ENCODE measurements around the gene DISP2. TPM values are rescaled to one million over a fixed set of nuclear protein-coding genes. Genes with fewer than 3 reads are reported as not detected.

The DISP2 gene
- total and polyA plus RNA-seq, 8 donors, result 0.15 to 10.1 (median 0.58) TPM; not detected in 1

DNA sequence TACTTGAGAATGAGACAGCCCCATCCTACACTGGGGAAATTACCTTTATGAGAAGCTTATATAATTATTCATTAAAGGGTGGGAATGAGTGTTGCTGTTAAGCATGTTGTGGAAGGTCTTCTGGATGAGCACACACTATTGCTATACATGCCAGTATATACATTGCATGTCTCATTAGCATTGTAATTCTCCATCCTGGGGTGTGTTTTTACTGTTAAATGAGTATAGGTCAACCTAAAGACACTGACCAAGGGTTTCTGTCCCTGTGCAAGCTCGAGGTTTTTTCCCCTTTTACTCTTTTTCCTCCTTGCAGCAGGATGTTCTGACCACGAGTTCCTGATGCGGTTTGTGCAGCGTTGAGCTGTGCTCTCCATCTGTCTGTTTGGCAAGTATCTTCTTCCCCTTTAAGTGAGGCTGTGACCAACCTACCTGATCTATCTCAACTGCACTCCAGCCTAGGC is 40.4 kb downstream of the DISP2 start:
- no peaks in the 10 kb centered on the region for H3K27me3 ChIP-seq

DNA sequence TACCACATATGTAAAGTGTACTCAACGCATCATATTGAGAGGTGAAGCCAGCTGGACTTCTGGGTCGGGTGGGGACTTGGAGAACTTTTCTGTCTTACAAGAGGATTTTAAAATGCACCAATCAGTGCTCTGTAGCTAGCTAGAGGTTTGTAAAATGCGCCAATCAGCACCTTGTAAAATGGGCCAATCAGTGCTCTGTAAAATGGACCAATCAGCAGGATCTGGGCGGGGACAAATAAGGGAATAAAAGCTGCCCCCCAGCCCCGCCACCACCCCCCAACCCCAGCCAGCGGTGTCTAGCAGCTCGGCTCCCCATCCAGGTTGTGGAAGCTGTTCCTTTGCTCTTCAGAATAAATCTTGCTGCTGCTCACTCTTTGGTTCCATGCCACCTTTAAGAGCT is 41.4 kb downstream of the DISP2 start:
- WGBS, 5 donors, result 79 to 90% (median 80%) methylated on average over 7 of the region's 7 CpGs

More for the DNA sequence above, 40.4 kb downstream of the DISP2 start:
- TF ChIP-seq POLR2AphosphoS5 (IDR thresholded peaks at IDR 0.05), result no peak
- TF ChIP-seq CTCF (IDR thresholded peaks at IDR 0.05), result no peak
- TF ChIP-seq EP300 (IDR thresholded peaks at IDR 0.05), result no peak
- TF ChIP-seq POLR2A (IDR thresholded peaks at IDR 0.05), result no peak
- intact Hi-C loops (cut with DNase I; ENCODE audit: low total_unique reads), result no loop called here
- Histone ChIP-seq H3K4me1 (peaks cover 0 to 8% (median 0%) of the 10 kb centered on the region in 4 donors), H3K36me3 (peaks cover 0 to 16% (median 8%) of the 10 kb centered on the region in 4 donors), H3K27ac (no peak overlapping the region), H3K4me3 (no peak overlapping the region), H3K9me3 (no peaks in the 10 kb centered on the region)
- WGBS, 5 donors, result 53 to 72% (median 68%) methylated on average over 4 of the region's 4 CpGs
- DNase-seq, result peak in 1 of 2 donors; percentile 34

DNA sequence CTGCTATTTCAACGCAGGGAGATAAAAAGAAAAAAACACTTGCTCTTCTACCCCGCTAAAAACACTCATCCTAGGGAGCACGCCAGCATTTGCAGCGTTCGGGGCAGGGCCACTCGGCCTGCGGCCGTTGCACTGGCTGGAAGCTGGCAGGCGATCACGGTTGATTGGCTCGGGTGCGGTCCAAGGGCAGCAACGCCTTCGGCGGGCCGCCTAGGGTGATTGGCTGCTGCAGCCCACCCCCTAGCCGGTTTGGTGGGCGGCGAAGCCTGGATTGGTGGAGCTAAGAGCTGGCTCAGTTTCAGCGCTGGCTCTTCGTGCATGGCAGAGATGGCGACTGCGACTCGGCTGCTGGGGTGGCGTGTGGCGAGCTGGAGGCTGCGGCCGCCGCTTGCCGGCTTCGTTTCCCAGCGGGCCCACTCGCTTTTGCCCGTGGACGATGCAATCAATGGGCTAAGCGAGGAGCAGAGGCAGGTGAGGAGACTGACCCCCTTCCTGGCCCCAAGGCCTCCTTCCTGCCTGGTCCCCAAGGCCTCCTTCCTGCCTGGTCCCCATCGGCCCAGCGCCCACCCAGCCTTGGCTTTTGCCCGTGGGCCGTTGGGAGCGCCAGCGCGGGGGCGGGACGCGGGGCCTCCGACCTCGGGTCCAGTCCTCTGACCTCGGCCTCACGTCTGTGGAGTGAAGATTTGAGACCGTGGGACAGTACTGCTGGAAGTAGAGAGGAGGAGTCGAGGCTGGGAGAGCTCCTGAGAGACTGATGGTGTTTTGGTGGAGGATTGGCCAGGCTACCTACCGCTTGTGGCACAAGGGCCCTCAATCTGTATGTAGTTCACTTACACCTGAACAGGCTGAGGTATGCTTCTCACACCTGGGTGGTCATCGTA is 47.7 kb downstream of the DISP2 start, which contains the start of gene IVD:
TSS of gene IVD (plus strand) at position 295 of the 881 bp plus-strand sequence. CDS start at position 328, 33 bp downstream.
- DNase-seq, result peak; percentile 96 to 98
- Histone ChIP-seq H3K4me1 (peaks cover 14 to 34% (median 28%) of the 10 kb centered on the region in 4 donors), H3K27me3 (no peaks in the 10 kb centered on the region), H3K27ac (peak within 1 kb of the TSS; percentile 82 to 87 (median 83)), H3K9me3 (no peaks in the 10 kb centered on the region), H3K36me3 (peaks cover 14 to 34% (median 34%) of the 10 kb centered on the region in 4 donors), H3K4me3 (peak within 1 kb of the TSS; percentile 81 to 95 (median 88))
- 0 to 3% (median 1%) methylated on average over 11 to 54 of the region's 54 CpGs for whole genome bisulfite sequencing, 5 donors
- no peak for TF ChIP-seq EP300 (IDR thresholded peaks at IDR 0.05)
- peak; percentile 52 to 87 (median 86) for TF ChIP-seq POLR2AphosphoS5 (IDR thresholded peaks at IDR 0.05)
- intact Hi-C loops (cut with DNase I; ENCODE audit: low total_unique reads), result no loop called here

More for the DNA sequence above, 41.4 kb downstream of the DISP2 start:
- Histone ChIP-seq H3K36me3 (peaks cover 0 to 7% (median 0%) of the 10 kb centered on the region in 4 donors), H3K27me3 (no peaks in the 10 kb centered on the region), H3K4me1 (peaks cover 0 to 8% (median 0%) of the 10 kb centered on the region in 4 donors), H3K4me3 (no peak overlapping the region), H3K9me3 (no peaks in the 10 kb centered on the region), H3K27ac (no peak overlapping the region)
- TF ChIP-seq POLR2AphosphoS5 (IDR thresholded peaks at IDR 0.05) (no peak), EP300 (IDR thresholded peaks at IDR 0.05) (no peak), POLR2A (IDR thresholded peaks at IDR 0.05) (no peak), CTCF (IDR thresholded peaks at IDR 0.05) (no peak)
- intact Hi-C loops (cut with DNase I; ENCODE audit: low total_unique reads), result no loop called here
- no peak for DNase-seq

DNA sequence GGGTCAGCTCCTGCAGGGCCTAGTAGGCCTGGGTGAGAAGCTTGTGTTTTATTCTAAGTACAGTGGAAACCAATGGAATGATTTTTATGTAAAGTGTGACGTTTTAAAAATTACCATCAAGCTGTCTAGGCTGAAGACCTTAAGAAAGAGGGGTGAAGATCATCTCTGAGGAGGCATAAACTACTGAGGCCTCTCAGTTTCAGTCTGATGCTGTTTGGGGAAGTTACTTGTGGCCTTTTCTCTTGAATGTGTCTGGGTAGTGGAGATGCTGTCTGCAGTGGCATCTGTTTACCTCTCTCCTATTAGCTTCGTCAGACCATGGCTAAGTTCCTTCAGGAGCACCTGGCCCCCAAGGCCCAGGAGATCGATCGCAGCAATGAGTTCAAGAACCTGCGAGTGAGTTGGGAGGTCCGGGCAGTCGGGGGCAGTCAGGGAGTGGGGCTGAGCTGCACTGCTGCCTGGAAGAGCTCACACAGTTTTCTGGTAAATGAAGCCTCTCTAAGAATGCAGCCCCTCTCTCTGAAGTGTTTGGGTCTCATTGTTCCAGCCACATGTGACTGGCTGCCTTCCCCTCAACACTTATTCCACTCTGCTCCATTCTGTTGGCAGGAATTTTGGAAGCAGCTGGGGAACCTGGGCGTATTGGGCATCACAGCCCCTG is 49.4 kb downstream of the DISP2 start:
- Histone ChIP-seq H3K27me3 (no peaks in the 10 kb centered on the region), H3K4me1 (peaks cover 14 to 40% (median 34%) of the 10 kb centered on the region in 4 donors), H3K27ac (no peak overlapping the region), H3K4me3 (peak overlapping the region in 1 of 4 donors; percentile 95), H3K9me3 (no peaks in the 10 kb centered on the region), H3K36me3 (peaks cover 24 to 52% (median 51%) of the 10 kb centered on the region in 4 donors)
- 80 to 87% (median 82%) methylated on average over 8 of the region's 8 CpGs for WGBS, 5 donors
- no peak for DNase-seq
- TF ChIP-seq CTCF (IDR thresholded peaks at IDR 0.05) (no peak), EP300 (IDR thresholded peaks at IDR 0.05) (no peak)
- intact Hi-C loops (cut with DNase I; ENCODE audit: low total_unique reads), result no loop called here
